Right lobe of liver (tissue), 6 donors: Measurements from ENCODE around the gene SLC35E2B. TPM values are rescaled to one million over a fixed set of nuclear protein-coding genes. Genes with fewer than 3 reads are reported as not detected.
"Not testable (repeated sequence)": the region's sequence is repeated elsewhere in the genome, so short reads cannot be mapped to it uniquely, and the experiment has no call there.

Source experiments
- ATAC-seq, 4 donors: fragments of 200-7000 bp; cut with Tn5 transposase; one replicate each; pipeline ENCODE4 v1.9.1; 2020; ENCODE audit warnings: mild to moderate bottlenecking in 4 of 4, moderate library complexity in 4 of 4
- DNase-seq, 3 donors: peaks; one replicate each; pipeline ENCODE4 v3.0.0-alpha.2; 2020
- H3K27ac ChIP-seq, 3 donors: fragments of 200-600 bp; one replicate each; pipeline ENCODE4 v1.8.0; 2022
- H3K27me3 ChIP-seq, 2 donors: fragments of 200-600 bp; one replicate each; pipeline ENCODE4 v1.8.0; 2022
- H3K36me3 ChIP-seq, 4 donors: fragments of 200-600 bp; sonication (generic) in 1 of 4; one replicate each; pipeline versions ENCODE4 v1.5.1 to v1.8.0; 2017 to 2022; ENCODE audit warnings: control low read depth in 1 of 4
- H3K4me1 ChIP-seq, 4 donors: fragments of 200-600 bp; sonication (generic) in 1 of 4; one replicate each; pipeline versions ENCODE4 v1.5.1 to v1.8.0; 2017 to 2022; ENCODE audit warnings: control low read depth in 1 of 4
- H3K4me3 ChIP-seq, 3 donors: fragments of 200-600 bp; one replicate each; pipeline ENCODE4 v1.8.0; 2022
- H3K9me3 ChIP-seq, 4 donors: fragments of 200-600 bp; sonication (generic) in 1 of 4; one replicate each; pipeline versions ENCODE4 v1.5.1 to v1.8.0; 2017 to 2022; ENCODE audit warnings: control low read depth in 1 of 4
- CTCF ChIP-seq, 4 donors: fragments of 200-600 bp in 3 of 4; fragments of 450-650 bp in 1 of 4; IDR thresholded peaks; one replicate each; pipeline versions ENCODE4 v1.5.1 to v1.8.0; 2016 to 2022; ENCODE audit warnings: antibody characterized with exemption in 4 of 4, mild to moderate bottlenecking in 2 of 4
- POLR2A ChIP-seq: fragments of 450-650 bp; IDR thresholded peaks from one replicate; pipeline ENCODE4 v1.6.1; 2017; ENCODE audit warnings: antibody characterized with exemption, mild to moderate bottlenecking
- WGBS: methylation state at CpG from one replicate; pipeline ENCODE4 v1.1.6; 2018; ENCODE audit warnings: low coverage, low lambda C conversion rate; ENCODE audit not compliant: insufficient coverage; ENCODE audit errors: missing lambda C conversion rate; 5-methylcytosine and 5-hydroxymethylcytosine counted together
- intact Hi-C, 2 donors: fragments of 100-400 bp; cut with DNase I; formaldehyde crosslinking; loops; one replicate each; pipeline versions ENCODE4 v1.11.2 to v1.14.1; 2022
- total RNA-seq, 6 experiments: library from RNA; depleted of rRNA in 2 of 6; stranded (reverse); fragments of >200 nt in 2 of 6; fragmentation: NEBNext Ultra II Directional in 3 of 6; extraction: Animal tissue kit (Norgen Biotek cat#: 25700) in 3 of 6; gene quantifications; one replicate each; pipeline versions ENCODE4 v1.1.0 to v1.2.4, GENCODE V29; 2016 to 2023
- donor health status: DM: no; HTN: yes; CAD: no.
- donor health status: DM: no; HTN: no; CAD: no.
- donor health status: DM: no; HTN: no; CAD: no.
- donor health status: DM: no; HTN: yes; CAD: no.
- donor health status: DM: no; HTN: yes; CAD: no.

The SLC35E2B gene
- total RNA-seq, 6 experiments from 2014 or later, result 13.4 to 19.9 (median 17.0) TPM

DNA sequence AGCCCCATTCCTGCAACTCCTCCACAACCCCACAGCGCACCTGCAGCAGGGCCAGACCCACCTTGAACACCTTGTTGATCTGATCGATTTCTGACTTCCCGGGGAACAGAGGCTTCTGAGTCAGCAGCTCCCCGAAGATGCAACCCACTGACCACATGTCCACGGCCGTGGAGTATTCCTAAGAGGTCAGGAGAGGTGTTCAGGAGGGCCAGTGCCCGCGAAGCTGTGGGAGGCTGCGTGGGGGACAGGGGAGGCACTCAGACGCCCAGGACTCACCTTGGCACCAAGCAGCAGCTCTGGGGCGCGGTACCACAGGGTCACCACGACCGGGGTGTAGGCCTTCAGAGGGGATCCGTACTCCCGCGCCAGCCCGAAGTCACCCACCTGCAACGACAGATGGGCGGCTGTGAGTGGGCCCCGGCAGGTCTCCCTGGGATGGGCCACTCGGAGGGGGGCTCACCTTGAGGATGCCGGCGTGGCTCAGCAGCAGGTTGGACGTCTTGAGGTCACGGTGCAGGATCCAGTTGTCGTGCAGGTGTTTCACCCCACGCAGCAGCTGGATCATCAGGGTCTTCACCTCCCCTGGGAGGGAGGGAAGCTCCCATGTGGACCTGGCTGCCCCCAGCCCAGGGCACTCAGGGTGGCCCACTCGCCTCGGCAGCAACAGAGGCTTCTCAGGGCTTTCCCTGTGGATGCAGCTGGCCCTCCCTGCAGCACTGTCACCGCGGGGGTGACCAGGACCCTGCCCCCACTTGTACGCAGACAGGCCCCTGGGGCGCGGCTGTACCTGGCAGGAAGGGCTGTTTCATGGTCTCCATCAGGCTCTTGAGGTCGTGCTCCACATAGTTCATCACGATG is 55.7 kb downstream of the SLC35E2B start:
- H3K36me3 ChIP-seq, ATAC-seq, H3K4me1 ChIP-seq, intact Hi-C loops, H3K27me3 ChIP-seq, H3K4me3 ChIP-seq, H3K9me3 ChIP-seq, H3K27ac ChIP-seq: not testable (repeated sequence)
- 100% methylated on average over 1 of the region's 37 CpGs for WGBS
- DNase-seq, result peak in 2 of 3 donors; percentile 38 to 39

DNA sequence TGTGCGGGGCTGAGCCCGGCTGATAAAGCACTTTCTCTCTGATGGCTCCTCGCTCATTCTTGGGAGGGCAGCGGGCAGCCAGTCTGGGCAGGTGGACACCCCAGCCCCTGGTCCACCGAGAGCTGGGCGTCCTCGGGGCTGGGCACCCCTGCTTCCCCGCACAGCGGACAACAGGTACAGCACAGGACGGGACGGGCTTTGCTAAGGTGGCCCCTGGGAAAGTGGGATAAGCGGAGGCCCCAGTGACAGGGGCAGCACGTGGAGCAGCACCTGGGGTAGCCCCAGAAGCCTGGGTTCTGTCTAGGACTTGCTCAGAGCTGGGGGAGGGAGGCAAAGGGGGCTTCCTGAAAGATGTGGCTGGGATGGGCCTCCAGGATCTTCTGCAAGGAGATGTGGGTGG is 58.0 kb downstream of the SLC35E2B start:
- H3K27ac ChIP-seq, H3K27me3 ChIP-seq, H3K9me3 ChIP-seq, H3K36me3 ChIP-seq, intact Hi-C loops, H3K4me1 ChIP-seq, H3K4me3 ChIP-seq: not testable (repeated sequence)
- DNase-seq (peak in 2 of 3 donors; percentile 29 to 32), ATAC-seq (peak in 1 of 4 donors; percentile 5)
- 93% methylated on average over 3 of the region's 13 CpGs for WGBS

DNA sequence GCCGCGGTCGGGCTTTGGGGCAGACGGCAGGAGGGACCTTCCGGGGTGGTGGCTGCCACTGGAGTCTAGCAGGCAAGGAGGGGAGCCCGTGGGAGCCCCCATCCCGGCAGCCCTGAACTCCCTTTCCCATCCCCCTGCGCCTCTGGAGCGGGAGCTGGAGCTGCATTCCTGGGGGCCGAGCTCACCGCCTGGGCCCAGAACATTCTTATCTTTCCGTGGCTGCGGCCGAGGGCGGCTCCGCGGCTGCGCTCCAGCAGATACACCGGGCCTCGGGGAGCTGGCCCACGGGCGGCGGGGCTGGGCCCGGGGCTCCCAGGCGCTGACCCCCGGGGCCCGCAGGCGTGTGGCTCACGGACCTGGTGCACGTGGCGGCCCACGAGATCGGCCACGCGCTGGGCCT is 59.2 kb downstream of the SLC35E2B start:
- intact Hi-C loops, H3K27me3 ChIP-seq, H3K4me1 ChIP-seq, H3K9me3 ChIP-seq, H3K27ac ChIP-seq, H3K36me3 ChIP-seq, DNase-seq, H3K4me3 ChIP-seq: not testable (repeated sequence)
- ATAC-seq, result peak in 1 of 4 donors; percentile 31
- WGBS, result no CpG with 5 or more reads among the region's 35 CpGs

- Histone ChIP-seq H3K9me3 (no peaks in the 10 kb centered on the region), H3K4me1 (no peaks in the 10 kb centered on the region), H3K4me3 (peak within 1 kb of the TSS in 2 of 3 donors; percentile 2 to 14), H3K36me3 (peaks cover 0 to 3% (median 0%) of the 10 kb centered on the region in 4 donors), H3K27ac (peak within 1 kb of the TSS in 2 of 3 donors; percentile 47 to 64), H3K27me3 (no peaks in the 10 kb centered on the region)
- ATAC-seq (no peak), DNase-seq (peak in 2 of 3 donors; percentile 37 to 45)
- WGBS, result 0% methylated on average over 3 of the region's 48 CpGs
- intact Hi-C loops, result no loop called here
- no peak for TF ChIP-seq CTCF (IDR thresholded peaks at IDR 0.05)
- no peak for TF ChIP-seq POLR2A
Measured at GRCh38 chr1:1631782-1632420, 60.7 kb downstream of the SLC35E2B start, which contains the start of gene MMP23B. Gene MMP23B, plus strand, starts transcription at chr1:1632173. Its CDS starts 46 bp downstream, at chr1:1632219.

GRCh38 chr1:1630965-1631781 is 61.4 kb downstream of the SLC35E2B start:
- Histone ChIP-seq H3K4me3 (peak overlapping the region in 2 of 3 donors; percentile 13 to 14), H3K4me1 (no peaks in the 10 kb centered on the region), H3K27ac (peak overlapping the region in 2 of 3 donors; percentile 47 to 64), H3K9me3 (no peaks in the 10 kb centered on the region), H3K36me3 (peaks cover 0 to 3% (median 0%) of the 10 kb centered on the region in 4 donors), H3K27me3 (no peaks in the 10 kb centered on the region)
- WGBS, result 17% methylated on average over 28 of the region's 79 CpGs
- intact Hi-C loops, result no loop called here
- peak; percentile 9 to 51 (median 31) for ATAC-seq
- peak; percentile 62 to 69 (median 65) for DNase-seq
- no peak for TF ChIP-seq POLR2A
- no peak for TF ChIP-seq CTCF (IDR thresholded peaks at IDR 0.05)
